ENCODE results near the gene LGALS9B.
"Not testable (repeated sequence)": the region's sequence is repeated elsewhere in the genome, so short reads cannot be mapped to it uniquely, and the experiment has no call there.

Gene LGALS9B

GRCh38 chr17:20467447-20467846, at the start of gene LGALS9B:
LGALS9B (minus strand) TSS chr17:20467539; CDS start chr17:20467470, 69 bp downstream.
- H3K27me3 Mint-ChIP-seq, H3K27ac Mint-ChIP-seq, H3K4me3 Mint-ChIP-seq, H3K9me3 Mint-ChIP-seq, H3K36me3 Mint-ChIP-seq, H3K4me1 Mint-ChIP-seq, DNase-seq, CTCF ChIA-PET: not testable (repeated sequence)

GRCh38 chr17:20516986-20517385, 49.6 kb upstream of the LGALS9B start:
- DNase-seq, H3K27ac Mint-ChIP-seq, H3K4me1 Mint-ChIP-seq, H3K9me3 Mint-ChIP-seq, H3K36me3 Mint-ChIP-seq, H3K4me3 Mint-ChIP-seq, H3K27me3 Mint-ChIP-seq, CTCF ChIA-PET: not testable (repeated sequence)

- H3K9me3 Mint-ChIP-seq, DNase-seq, H3K27me3 Mint-ChIP-seq, H3K4me1 Mint-ChIP-seq, H3K36me3 Mint-ChIP-seq, CTCF ChIA-PET, H3K27ac Mint-ChIP-seq, H3K4me3 Mint-ChIP-seq: not testable (repeated sequence)
These were observed 47.8 kb upstream of the LGALS9B start for GRCh38 chr17:20515099-20515498.

GRCh38 chr17:20513539-20513938, 46.2 kb upstream of the LGALS9B start:
- H3K9me3 Mint-ChIP-seq, DNase-seq, H3K27me3 Mint-ChIP-seq, H3K36me3 Mint-ChIP-seq, H3K4me3 Mint-ChIP-seq, CTCF ChIA-PET, H3K4me1 Mint-ChIP-seq, H3K27ac Mint-ChIP-seq: not testable (repeated sequence)

DNA sequence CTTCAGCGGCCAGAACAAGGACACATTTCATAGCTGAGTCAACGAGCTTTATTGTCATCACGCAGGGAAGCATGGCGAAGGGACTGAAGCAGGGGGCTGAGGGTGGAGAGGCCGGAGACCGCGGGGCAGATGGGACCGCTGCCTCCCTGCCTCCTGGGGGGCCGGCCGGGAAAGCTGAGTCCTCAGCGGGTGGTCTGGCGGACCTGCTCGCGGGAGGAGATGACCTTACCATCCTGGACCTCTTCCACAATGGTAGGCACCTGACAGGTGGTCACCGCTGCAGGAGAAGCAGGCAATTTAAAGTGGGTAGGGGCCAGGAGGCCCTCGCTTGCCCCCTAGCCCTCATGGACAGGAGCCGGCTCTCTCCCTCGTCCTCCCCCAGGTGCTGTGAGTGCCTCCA, 45.0 kb upstream of the LGALS9B start:
- CTCF ChIA-PET, H3K27ac Mint-ChIP-seq, H3K36me3 Mint-ChIP-seq, H3K27me3 Mint-ChIP-seq, H3K4me3 Mint-ChIP-seq, DNase-seq, H3K9me3 Mint-ChIP-seq, H3K4me1 Mint-ChIP-seq: not testable (repeated sequence)

- H3K4me1 Mint-ChIP-seq, CTCF ChIA-PET, H3K36me3 Mint-ChIP-seq, H3K27ac Mint-ChIP-seq, H3K9me3 Mint-ChIP-seq, H3K4me3 Mint-ChIP-seq, H3K27me3 Mint-ChIP-seq, DNase-seq: not testable (repeated sequence)
These were observed 44.4 kb upstream of the LGALS9B start for GRCh38 chr17:20511778-20512177.

GRCh38 chr17:20505333-20505732, 38.0 kb upstream of the LGALS9B start:
- H3K27me3 Mint-ChIP-seq, H3K4me1 Mint-ChIP-seq, CTCF ChIA-PET, H3K9me3 Mint-ChIP-seq, H3K27ac Mint-ChIP-seq, H3K36me3 Mint-ChIP-seq, H3K4me3 Mint-ChIP-seq, DNase-seq: not testable (repeated sequence)

DNA sequence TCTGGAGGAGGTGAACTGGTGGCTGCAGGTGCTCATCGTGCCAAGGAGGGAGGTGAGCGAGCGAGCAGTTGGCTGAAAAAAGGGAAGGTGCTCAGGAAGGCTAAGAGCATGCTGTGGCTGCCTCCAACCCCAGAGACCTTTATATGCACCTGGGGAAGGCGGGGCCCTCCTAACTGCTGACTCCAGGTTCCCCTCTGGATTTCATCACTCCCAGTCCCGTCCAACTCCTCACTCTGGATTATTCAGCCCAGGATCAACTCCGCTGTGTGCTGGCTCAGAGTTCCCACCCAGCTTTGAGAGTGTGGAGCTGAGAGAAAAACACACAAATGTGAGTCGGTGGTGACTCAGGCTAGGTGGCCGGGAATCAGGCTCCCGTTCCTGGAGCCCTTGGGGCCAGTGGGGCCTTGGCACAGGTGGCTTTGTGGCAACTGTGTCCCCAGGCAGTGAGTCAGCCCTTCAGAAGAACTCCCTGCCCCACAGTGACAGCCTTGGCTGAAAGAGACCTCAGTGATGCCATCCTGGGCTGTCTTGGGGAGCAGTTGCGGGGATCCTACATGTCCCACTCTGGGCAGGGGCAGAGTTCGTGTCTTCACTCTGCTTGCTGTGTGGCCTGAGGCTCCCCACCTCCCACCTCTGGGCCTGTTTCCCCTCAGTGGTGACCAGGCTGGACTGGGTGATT, 37.2 kb upstream of the LGALS9B start:
- H3K4me1 Mint-ChIP-seq, DNase-seq, H3K9me3 Mint-ChIP-seq, H3K27me3 Mint-ChIP-seq, CTCF ChIA-PET, H3K27ac Mint-ChIP-seq, H3K36me3 Mint-ChIP-seq, H3K4me3 Mint-ChIP-seq: not testable (repeated sequence)

- H3K27ac Mint-ChIP-seq, H3K27me3 Mint-ChIP-seq, H3K4me1 Mint-ChIP-seq, CTCF ChIA-PET, H3K36me3 Mint-ChIP-seq, DNase-seq, H3K9me3 Mint-ChIP-seq, H3K4me3 Mint-ChIP-seq: not testable (repeated sequence)
These were observed 34.6 kb upstream of the LGALS9B start for GRCh38 chr17:20501896-20502295.

DNA sequence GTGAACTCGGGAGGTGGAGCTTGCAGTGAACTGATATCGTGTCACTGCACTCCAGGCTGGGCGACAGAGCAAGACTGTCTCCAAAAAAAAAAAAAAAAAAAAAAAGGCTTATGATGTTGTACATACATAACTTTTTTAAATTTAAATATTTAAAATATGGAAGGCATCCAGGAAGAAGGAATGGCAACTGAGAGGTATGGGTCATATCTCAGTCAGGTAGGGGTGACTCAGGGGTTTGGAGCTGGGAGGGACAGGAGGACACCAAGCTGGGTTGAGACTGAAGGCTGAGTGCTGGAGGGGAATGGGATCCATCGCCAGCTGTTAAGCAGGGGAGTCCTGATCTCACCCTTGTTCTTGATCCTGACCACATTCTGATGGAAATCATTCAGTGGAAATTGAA, 33.0 kb upstream of the LGALS9B start:
- CTCF ChIA-PET, H3K36me3 Mint-ChIP-seq, H3K4me3 Mint-ChIP-seq, H3K27ac Mint-ChIP-seq, H3K4me1 Mint-ChIP-seq, DNase-seq, H3K9me3 Mint-ChIP-seq, H3K27me3 Mint-ChIP-seq: not testable (repeated sequence)

- CTCF ChIA-PET, H3K27ac Mint-ChIP-seq, H3K4me3 Mint-ChIP-seq, H3K9me3 Mint-ChIP-seq, H3K4me1 Mint-ChIP-seq, H3K27me3 Mint-ChIP-seq, H3K36me3 Mint-ChIP-seq, DNase-seq: not testable (repeated sequence)
These were observed 28.1 kb upstream of the LGALS9B start for GRCh38 chr17:20495420-20495819.

- H3K4me3 Mint-ChIP-seq, H3K4me1 Mint-ChIP-seq, H3K27ac Mint-ChIP-seq, H3K9me3 Mint-ChIP-seq, H3K36me3 Mint-ChIP-seq, H3K27me3 Mint-ChIP-seq, CTCF ChIA-PET, DNase-seq: not testable (repeated sequence)
These were observed 27.4 kb upstream of the LGALS9B start for GRCh38 chr17:20494735-20495134.

- DNase-seq, CTCF ChIA-PET, H3K27ac Mint-ChIP-seq, H3K9me3 Mint-ChIP-seq, H3K4me1 Mint-ChIP-seq, H3K36me3 Mint-ChIP-seq, H3K4me3 Mint-ChIP-seq, H3K27me3 Mint-ChIP-seq: not testable (repeated sequence)
These were observed 26.8 kb upstream of the LGALS9B start for GRCh38 chr17:20494147-20494546.

DNA sequence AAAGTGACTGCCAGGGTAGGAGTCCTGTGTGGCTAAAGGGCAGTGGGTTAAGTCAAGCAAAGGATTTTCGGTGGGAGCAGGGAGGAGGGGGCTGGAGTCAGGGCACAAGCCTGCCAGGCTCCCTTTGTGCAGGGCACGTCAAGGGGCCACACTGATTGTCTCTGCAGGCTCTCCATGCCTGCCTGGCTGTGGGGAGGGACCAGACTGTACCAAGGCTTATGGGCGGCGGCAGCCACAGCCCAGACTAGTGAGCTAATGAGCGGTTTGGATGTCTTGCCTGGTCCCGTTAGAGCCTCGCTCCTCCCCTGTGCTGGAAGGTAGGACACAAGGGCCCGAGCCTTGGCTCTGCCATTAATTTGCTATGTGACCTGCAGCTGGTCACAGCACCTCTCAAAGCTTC, 25.6 kb upstream of the LGALS9B start:
- H3K9me3 Mint-ChIP-seq, DNase-seq, H3K4me3 Mint-ChIP-seq, H3K27ac Mint-ChIP-seq, H3K27me3 Mint-ChIP-seq, H3K36me3 Mint-ChIP-seq, H3K4me1 Mint-ChIP-seq, CTCF ChIA-PET: not testable (repeated sequence)

DNA sequence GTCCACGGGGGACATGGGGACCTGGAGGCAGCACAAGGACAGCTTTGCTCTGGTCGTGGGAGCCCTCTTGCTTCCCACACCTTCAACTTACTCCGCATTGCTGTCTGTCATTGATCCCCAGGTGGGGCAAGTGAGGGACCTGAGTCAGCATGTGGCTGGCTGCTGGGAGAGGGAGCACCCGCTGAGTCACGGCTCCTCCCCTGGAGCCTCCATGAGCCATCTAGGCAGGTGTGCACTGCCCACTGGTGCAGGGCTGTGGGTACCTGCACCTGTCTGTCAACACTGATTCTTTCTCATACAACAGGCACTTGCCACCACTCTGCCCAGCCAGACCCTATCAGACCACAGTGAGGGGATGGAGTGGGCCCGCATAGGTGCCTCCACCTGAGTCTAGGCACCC, 24.8 kb upstream of the LGALS9B start:
- H3K4me3 Mint-ChIP-seq, H3K27me3 Mint-ChIP-seq, H3K9me3 Mint-ChIP-seq, CTCF ChIA-PET, H3K27ac Mint-ChIP-seq, H3K36me3 Mint-ChIP-seq, H3K4me1 Mint-ChIP-seq, DNase-seq: not testable (repeated sequence)

- H3K4me3 Mint-ChIP-seq, DNase-seq, H3K4me1 Mint-ChIP-seq, H3K27me3 Mint-ChIP-seq, H3K9me3 Mint-ChIP-seq, CTCF ChIA-PET, H3K27ac Mint-ChIP-seq, H3K36me3 Mint-ChIP-seq: not testable (repeated sequence)
These were observed 17.6 kb upstream of the LGALS9B start for GRCh38 chr17:20484930-20485329.
